HL-60 (cell line): ENCODE measurements around the gene CEACAM19.

Experiments used
- DNase-seq, 2 experiments: peaks; one replicate each; pipeline ENCODE4 v3.0.0-alpha.2; 2010 to 2020; ENCODE audit warnings: low read depth in 1 of 2, low spot score in 1 of 2
- H3K27ac ChIP-seq: fragments of 250-450 bp; sonication (Bioruptor Pico); replicated peaks from 2 replicates; pipeline ENCODE4 v1.5.1; 2020; ENCODE audit warnings: mild to moderate bottlenecking, moderate library complexity
- H3K27me3 ChIP-seq: fragments of 250-450 bp; sonication (Bioruptor Pico); 2 replicates; pipeline ENCODE4 v1.5.1; 2021; ENCODE audit warnings: mild to moderate bottlenecking, moderate library complexity; ENCODE audit not compliant: insufficient read depth, poor library complexity, severe bottlenecking
- H3K4me3 ChIP-seq: replicated peaks from 2 replicates; pipeline ENCODE4 v1.5.1; 2011; ENCODE audit warnings: mild to moderate bottlenecking, control low read depth, low read length; ENCODE audit not compliant: insufficient read depth
- CTCF ChIP-seq: IDR thresholded peaks from one replicate; pipeline ENCODE4 v1.5.1; 2011; ENCODE audit warnings: low read length, control low read depth, inconsistent platforms; ENCODE audit not compliant: insufficient read depth
- GABPA ChIP-seq: IDR thresholded peaks from 2 replicates; pipeline ENCODE4 v1.6.1; 2012; ENCODE audit warnings: low read depth
- POLR2AphosphoS5 ChIP-seq: IDR thresholded peaks from 2 replicates; pipeline ENCODE4 v1.6.1; 2012; ENCODE audit warnings: low read depth
- REST ChIP-seq: IDR thresholded peaks from 2 replicates; pipeline ENCODE4 v1.6.1; 2012; ENCODE audit warnings: low read depth; ENCODE audit not compliant: insufficient replicate concordance
- SPI1 ChIP-seq: IDR thresholded peaks from 2 replicates; pipeline ENCODE4 v1.6.1; 2012; ENCODE audit warnings: low read depth, mild to moderate bottlenecking, borderline replicate concordance

The CEACAM19 gene

GRCh38 chr19:44694184-44694579 is 22.9 kb downstream of the CEACAM19 start:
- no peak for TF ChIP-seq POLR2AphosphoS5
- TF ChIP-seq REST, result no peak
- no peak for TF ChIP-seq CTCF
- no peak for TF ChIP-seq GABPA
- TF ChIP-seq SPI1, result no peak
- DNase-seq, result peak in 1 of 2 experiments; percentile 26
- Histone ChIP-seq H3K27ac (no peak overlapping the region), H3K4me3 (no peak overlapping the region), H3K27me3 (no peaks in the 10 kb centered on the region)

GRCh38 chr19:44696939-44697669 is 25.8 kb downstream of the CEACAM19 start:
- Histone ChIP-seq H3K27ac (no peak overlapping the region), H3K27me3 (no peaks in the 10 kb centered on the region), H3K4me3 (no peak overlapping the region)
- DNase-seq, result no peak
- TF ChIP-seq REST, result no peak
- no peak for TF ChIP-seq SPI1
- no peak for TF ChIP-seq CTCF
- TF ChIP-seq POLR2AphosphoS5, result no peak
- TF ChIP-seq GABPA, result no peak

- TF ChIP-seq POLR2AphosphoS5 (no peak), SPI1 (no peak), GABPA (no peak), CTCF (no peak), REST (no peak)
- Histone ChIP-seq H3K27me3 (no peaks in the 10 kb centered on the region), H3K27ac (no peak overlapping the region), H3K4me3 (no peak overlapping the region)
- DNase-seq, result no peak
These were observed 26.4 kb downstream of the CEACAM19 start for GRCh38 chr19:44697670-44698034.
